ENCODE results near the gene FRMPD1.

GRCh38 chr9:37625036-37625757, 25.6 kb upstream of the FRMPD1 start:
- TF ChIP-seq CTCF (IDR thresholded peaks at IDR 0.05) (no peak), CREM (CRISPR knock-in tag; IDR thresholded peaks at IDR 0.05) (no peak), SP1 (CRISPR knock-in tag; conservative IDR thresholded peaks at IDR 0.05) (no peak), GABPB1 (CRISPR knock-in tag; IDR thresholded peaks at IDR 0.05) (no peak), FOXJ3 (CRISPR knock-in tag; IDR thresholded peaks at IDR 0.05; ENCODE audit: borderline replicate concordance) (no peak), SMAD4 (CRISPR knock-in tag; IDR thresholded peaks at IDR 0.05) (no peak), ATF3 (CRISPR knock-in tag; conservative IDR thresholded peaks at IDR 0.05) (no peak)
- TF ChIP-seq, protein P1, sequence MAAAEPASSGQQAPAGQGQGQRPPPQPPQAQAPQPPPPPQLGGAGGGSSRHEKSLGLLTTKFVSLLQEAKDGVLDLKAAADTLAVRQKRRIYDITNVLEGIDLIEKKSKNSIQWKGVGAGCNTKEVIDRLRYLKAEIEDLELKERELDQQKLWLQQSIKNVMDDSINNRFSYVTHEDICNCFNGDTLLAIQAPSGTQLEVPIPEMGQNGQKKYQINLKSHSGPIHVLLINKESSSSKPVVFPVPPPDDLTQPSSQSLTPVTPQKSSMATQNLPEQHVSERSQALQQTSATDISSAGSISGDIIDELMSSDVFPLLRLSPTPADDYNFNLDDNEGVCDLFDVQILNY (CRISPR knock-in tag; IDR thresholded peaks at IDR 0.05): no peak
